K562 (cell line): ENCODE data around the gene CMPK1.

ENCODE experiments used
- CTCF ChIP-seq, 3 experiments: IDR thresholded peaks in 2 of 3; conservative IDR thresholded peaks in 1 of 3; 2 replicates each; pipeline ENCODE4 v1.5.1; 2011 to 2012; ENCODE audit warnings: low read length in 3 of 3, mild to moderate bottlenecking in 3 of 3, control low read depth in 2 of 3, improper control_type of control experiment in 1 of 3, inconsistent platforms in 1 of 3, low read depth in 1 of 3, mixed read lengths in 1 of 3, moderate library complexity in 1 of 3; ENCODE audit not compliant: insufficient read depth in 2 of 3
- E2F4 ChIP-seq: sonication (generic); formaldehyde crosslinking; IDR thresholded peaks from 2 replicates; pipeline ENCODE4 v1.8.0; 2022; ENCODE audit warnings: mild to moderate bottlenecking, low read depth, missing genetic modification reagents
- POLR2A ChIP-seq: fragments of 450-650 bp; conservative IDR thresholded peaks from 2 replicates; pipeline ENCODE4 v1.6.1; 2016
- TBP ChIP-seq: optimal IDR thresholded peaks from 2 replicates; pipeline ENCODE3; 2011; ENCODE audit warnings: low read depth, low read length, improper control_type of control experiment
- TFAP4 ChIP-seq: sonication (generic); formaldehyde crosslinking; IDR thresholded peaks from 2 replicates; pipeline ENCODE4 v1.8.0; 2022; ENCODE audit warnings: missing genetic modification reagents, mild to moderate bottlenecking, moderate library complexity, borderline replicate concordance
- TOE1 ChIP-seq, 2 experiments: fragments of 450-650 bp in 1 of 2; sonication (generic) in 1 of 2; formaldehyde crosslinking in 1 of 2; IDR thresholded peaks; 2 replicates each; pipeline versions ENCODE4 v1.7.1 to v1.8.0; 2016 to 2022; ENCODE audit warnings: borderline replicate concordance in 2 of 2, mild to moderate bottlenecking in 2 of 2, antibody characterized with exemption in 1 of 2, inconsistent platforms in 1 of 2, low read depth in 1 of 2, missing genetic modification reagents in 1 of 2, moderate library complexity in 1 of 2
- ZBED1 ChIP-seq: IDR thresholded peaks from 2 replicates; pipeline ENCODE4 v1.6.1; 2014
- ZKSCAN3 ChIP-seq: fragments of 250-450 bp; sonication (Bioruptor Pico); IDR thresholded peaks from 2 replicates; pipeline ENCODE4 v1.4.0; 2020
- ZNF766 ChIP-seq: fragments of 200-800 bp; sonication (Bioruptor generic); conservative IDR thresholded peaks from 2 replicates; pipeline ENCODE4 v1.6.1; 2016; ENCODE audit warnings: missing genetic modification characterization, missing compliant biosample characterization
- TF ChIP-seq, protein P1 (sequence below), 2 experiments: fragments of 450-650 bp in 1 of 2; IDR thresholded peaks; 2 replicates each; pipeline ENCODE4 v1.6.1; 2011 to 2017; ENCODE audit warnings: low read depth in 2 of 2, antibody characterized with exemption in 1 of 2, borderline replicate concordance in 1 of 2, low read length in 1 of 2, mild to moderate bottlenecking in 1 of 2, mixed read lengths in 1 of 2; ENCODE audit not compliant: control insufficient read depth in 1 of 2
- TF ChIP-seq, protein P2 (sequence below): fragments of 450-650 bp; IDR thresholded peaks from 2 replicates; pipeline ENCODE4 v1.6.1; 2018; ENCODE audit not compliant: partially characterized antibody

- TF ChIP-seq TOE1 (IDR thresholded peaks at IDR 0.05; ENCODE audit: borderline replicate concordance) (no peak), TOE1 (CRISPR knock-in tag; IDR thresholded peaks at IDR 0.05; ENCODE audit: borderline replicate concordance, low read depth) (no peak), ZNF766 (CRISPR knock-in tag) (no peak), CTCF (IDR thresholded peaks at IDR 0.05 in 2 of 3, conservative IDR thresholded peaks at IDR 0.05 in 1 of 3; ENCODE audit: insufficient read depth in 2 of 3, low read depth in 1 of 3, low read length in 3 of 3) (no peak), POLR2A (no peak), TFAP4 (CRISPR knock-in tag) (no peak), TBP (no peak), ZKSCAN3 (no peak), E2F4 (no peak), ZBED1 (no peak)
- TF ChIP-seq, protein P1, sequence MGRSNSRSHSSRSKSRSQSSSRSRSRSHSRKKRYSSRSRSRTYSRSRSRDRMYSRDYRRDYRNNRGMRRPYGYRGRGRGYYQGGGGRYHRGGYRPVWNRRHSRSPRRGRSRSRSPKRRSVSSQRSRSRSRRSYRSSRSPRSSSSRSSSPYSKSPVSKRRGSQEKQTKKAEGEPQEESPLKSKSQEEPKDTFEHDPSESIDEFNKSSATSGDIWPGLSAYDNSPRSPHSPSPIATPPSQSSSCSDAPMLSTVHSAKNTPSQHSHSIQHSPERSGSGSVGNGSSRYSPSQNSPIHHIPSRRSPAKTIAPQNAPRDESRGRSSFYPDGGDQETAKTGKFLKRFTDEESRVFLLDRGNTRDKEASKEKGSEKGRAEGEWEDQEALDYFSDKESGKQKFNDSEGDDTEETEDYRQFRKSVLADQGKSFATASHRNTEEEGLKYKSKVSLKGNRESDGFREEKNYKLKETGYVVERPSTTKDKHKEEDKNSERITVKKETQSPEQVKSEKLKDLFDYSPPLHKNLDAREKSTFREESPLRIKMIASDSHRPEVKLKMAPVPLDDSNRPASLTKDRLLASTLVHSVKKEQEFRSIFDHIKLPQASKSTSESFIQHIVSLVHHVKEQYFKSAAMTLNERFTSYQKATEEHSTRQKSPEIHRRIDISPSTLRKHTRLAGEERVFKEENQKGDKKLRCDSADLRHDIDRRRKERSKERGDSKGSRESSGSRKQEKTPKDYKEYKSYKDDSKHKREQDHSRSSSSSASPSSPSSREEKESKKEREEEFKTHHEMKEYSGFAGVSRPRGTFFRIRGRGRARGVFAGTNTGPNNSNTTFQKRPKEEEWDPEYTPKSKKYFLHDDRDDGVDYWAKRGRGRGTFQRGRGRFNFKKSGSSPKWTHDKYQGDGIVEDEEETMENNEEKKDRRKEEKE (IDR thresholded peaks at IDR 0.05; ENCODE audit: borderline replicate concordance in 1 of 2, control insufficient read depth in 1 of 2, low read depth in 2 of 2, low read length in 1 of 2) = no peak
- TF ChIP-seq, protein P2, sequence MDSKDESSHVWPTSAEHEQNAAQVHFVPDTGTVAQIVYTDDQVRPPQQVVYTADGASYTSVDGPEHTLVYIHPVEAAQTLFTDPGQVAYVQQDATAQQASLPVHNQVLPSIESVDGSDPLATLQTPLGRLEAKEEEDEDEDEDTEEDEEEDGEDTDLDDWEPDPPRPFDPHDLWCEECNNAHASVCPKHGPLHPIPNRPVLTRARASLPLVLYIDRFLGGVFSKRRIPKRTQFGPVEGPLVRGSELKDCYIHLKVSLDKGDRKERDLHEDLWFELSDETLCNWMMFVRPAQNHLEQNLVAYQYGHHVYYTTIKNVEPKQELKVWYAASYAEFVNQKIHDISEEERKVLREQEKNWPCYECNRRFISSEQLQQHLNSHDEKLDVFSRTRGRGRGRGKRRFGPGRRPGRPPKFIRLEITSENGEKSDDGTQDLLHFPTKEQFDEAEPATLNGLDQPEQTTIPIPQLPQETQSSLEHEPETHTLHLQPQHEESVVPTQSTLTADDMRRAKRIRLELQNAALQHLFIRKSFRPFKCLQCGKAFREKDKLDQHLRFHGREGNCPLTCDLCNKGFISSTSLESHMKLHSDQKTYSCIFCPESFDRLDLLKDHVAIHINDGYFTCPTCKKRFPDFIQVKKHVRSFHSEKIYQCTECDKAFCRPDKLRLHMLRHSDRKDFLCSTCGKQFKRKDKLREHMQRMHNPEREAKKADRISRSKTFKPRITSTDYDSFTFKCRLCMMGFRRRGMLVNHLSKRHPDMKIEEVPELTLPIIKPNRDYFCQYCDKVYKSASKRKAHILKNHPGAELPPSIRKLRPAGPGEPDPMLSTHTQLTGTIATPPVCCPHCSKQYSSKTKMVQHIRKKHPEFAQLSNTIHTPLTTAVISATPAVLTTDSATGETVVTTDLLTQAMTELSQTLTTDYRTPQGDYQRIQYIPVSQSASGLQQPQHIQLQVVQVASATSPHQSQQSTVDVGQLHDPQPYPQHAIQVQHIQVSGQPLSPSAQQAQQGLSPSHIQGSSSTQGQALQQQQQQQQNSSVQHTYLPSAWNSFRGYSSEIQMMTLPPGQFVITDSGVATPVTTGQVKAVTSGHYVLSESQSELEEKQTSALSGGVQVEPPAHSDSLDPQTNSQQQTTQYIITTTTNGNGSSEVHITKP = no peak
Measured at GRCh38 chr1:47337350-47337749, 3.8 kb downstream of the CMPK1 start.
